HepG2 (cell line): Measurements from ENCODE around the gene ANAPC1. TPM values are rescaled to one million over a fixed set of nuclear protein-coding genes. Genes with fewer than 3 reads are reported as not detected.

Experiments
- BHLHE40 ChIP-seq: IDR thresholded peaks from 2 replicates; pipeline ENCODE4 v1.6.1; 2011; ENCODE audit warnings: low read length, improper control_type of control experiment
- BRCA1 ChIP-seq: sonication (generic); formaldehyde crosslinking; IDR thresholded peaks from 2 replicates; pipeline ENCODE4 v1.4.0; 2020; ENCODE audit warnings: missing genetic modification reagents
- IKZF4 ChIP-seq: sonication (generic); formaldehyde crosslinking; IDR thresholded peaks from 2 replicates; pipeline ENCODE4 v1.5.1; 2020; ENCODE audit warnings: borderline replicate concordance, mild to moderate bottlenecking, low read depth, missing genetic modification reagents; ENCODE audit errors: not compliant biosample characterization
- IRF2 ChIP-seq: IDR thresholded peaks from 2 replicates; pipeline ENCODE4 v1.6.1; 2018; ENCODE audit warnings: missing genetic modification reagents, missing compliant biosample characterization
- MTA3 ChIP-seq: sonication (generic); formaldehyde crosslinking; IDR thresholded peaks from 2 replicates; pipeline ENCODE4 v1.4.0; 2020; ENCODE audit warnings: missing genetic modification reagents
- MXD3 ChIP-seq: IDR thresholded peaks from 2 replicates; pipeline ENCODE4 v1.6.1; 2016; ENCODE audit warnings: mild to moderate bottlenecking, missing biosample characterization, missing genetic modification reagents
- MXI1 ChIP-seq: IDR thresholded peaks from 3 replicates; pipeline ENCODE4 v1.6.1; 2012; ENCODE audit warnings: low read depth, low read length, inconsistent platforms, borderline replicate concordance
- PBX3 ChIP-seq: sonication (generic); formaldehyde crosslinking; IDR thresholded peaks from 2 replicates; pipeline ENCODE4 v1.8.1; 2023; ENCODE audit warnings: missing genetic modification reagents, inconsistent platforms, borderline replicate concordance
- ZBTB33 ChIP-seq: sonication (generic); formaldehyde crosslinking; IDR thresholded peaks from 2 replicates; pipeline ENCODE4 v1.4.0; 2020; ENCODE audit warnings: missing genetic modification reagents
- ZFP1 ChIP-seq: IDR thresholded peaks from 2 replicates; pipeline ENCODE4 v1.6.1; 2016
- ZFP62 ChIP-seq: sonication (generic); formaldehyde crosslinking; IDR thresholded peaks from 2 replicates; pipeline ENCODE4 v1.4.0; 2020; ENCODE audit warnings: missing genetic modification reagents
- ZMYM4 ChIP-seq: sonication (generic); formaldehyde crosslinking; IDR thresholded peaks from 2 replicates; pipeline ENCODE4 v1.8.1; 2023; ENCODE audit warnings: mild to moderate bottlenecking, missing genetic modification reagents
- ZNF501 ChIP-seq: sonication (generic); formaldehyde crosslinking; IDR thresholded peaks from 2 replicates; pipeline ENCODE4 v1.5.1; 2020; ENCODE audit warnings: mild to moderate bottlenecking, moderate library complexity, missing genetic modification reagents
- ZNF546 ChIP-seq: sonication (generic); formaldehyde crosslinking; conservative IDR thresholded peaks from 2 replicates; pipeline ENCODE4 v1.8.1; 2023; ENCODE audit warnings: mild to moderate bottlenecking, missing genetic modification reagents
- ZNF766 ChIP-seq: sonication (generic); formaldehyde crosslinking; IDR thresholded peaks from 2 replicates; pipeline ENCODE4 v1.5.0; 2020; ENCODE audit warnings: missing genetic modification reagents, borderline replicate concordance
- ZNF770 ChIP-seq: sonication (generic); formaldehyde crosslinking; IDR thresholded peaks from 2 replicates; pipeline ENCODE4 v1.5.0; 2020; ENCODE audit warnings: mild to moderate bottlenecking, missing genetic modification reagents
- ZNF883 ChIP-seq: sonication (generic); formaldehyde crosslinking; IDR thresholded peaks from 2 replicates; pipeline ENCODE4 v1.5.1; 2020; ENCODE audit warnings: mild to moderate bottlenecking, missing genetic modification reagents; ENCODE audit errors: not compliant biosample characterization
- polyA plus RNA-seq, 8 experiments: library from polyadenylated mRNA; depleted of rRNA in 3 of 8; stranded (reverse) in 7 of 8; unstranded in 1 of 8; fragments of >200 nt; fragmentation: Illumina TruSeq in 4 of 8; extraction: Trizol in 4 of 8; gene quantifications; 2 replicates each; pipeline versions ENCODE4 v1.2.1 to v1.2.3, GENCODE V29; 2011 to 2016; ENCODE audit warnings: low read depth in 4 of 8, missing spikeins in 1 of 8, mixed read lengths in 1 of 8; ENCODE audit not compliant: insufficient read depth in 1 of 8
- total RNA-seq, 5 experiments: library from RNA; depleted of rRNA; stranded (reverse); fragments of >200 nt; fragmentation: Illumina TruSeq; extraction: Trizol; gene quantifications; 2 replicates each; pipeline ENCODE4 v1.2.3, GENCODE V29; 2016; ENCODE audit warnings: low read depth in 1 of 5
- TF ChIP-seq, protein P1 (sequence below): sonication (generic); formaldehyde crosslinking; IDR thresholded peaks from 2 replicates; pipeline ENCODE4 v1.4.0; 2020; ENCODE audit warnings: mild to moderate bottlenecking, missing genetic modification reagents

ANAPC1 gene
- total and polyA plus RNA-seq, 2 of the 13 experiments (the other 11 are each of a cell fraction or from before 2014, with no cell fraction given) = 50.0 to 89.7 TPM

DNA sequence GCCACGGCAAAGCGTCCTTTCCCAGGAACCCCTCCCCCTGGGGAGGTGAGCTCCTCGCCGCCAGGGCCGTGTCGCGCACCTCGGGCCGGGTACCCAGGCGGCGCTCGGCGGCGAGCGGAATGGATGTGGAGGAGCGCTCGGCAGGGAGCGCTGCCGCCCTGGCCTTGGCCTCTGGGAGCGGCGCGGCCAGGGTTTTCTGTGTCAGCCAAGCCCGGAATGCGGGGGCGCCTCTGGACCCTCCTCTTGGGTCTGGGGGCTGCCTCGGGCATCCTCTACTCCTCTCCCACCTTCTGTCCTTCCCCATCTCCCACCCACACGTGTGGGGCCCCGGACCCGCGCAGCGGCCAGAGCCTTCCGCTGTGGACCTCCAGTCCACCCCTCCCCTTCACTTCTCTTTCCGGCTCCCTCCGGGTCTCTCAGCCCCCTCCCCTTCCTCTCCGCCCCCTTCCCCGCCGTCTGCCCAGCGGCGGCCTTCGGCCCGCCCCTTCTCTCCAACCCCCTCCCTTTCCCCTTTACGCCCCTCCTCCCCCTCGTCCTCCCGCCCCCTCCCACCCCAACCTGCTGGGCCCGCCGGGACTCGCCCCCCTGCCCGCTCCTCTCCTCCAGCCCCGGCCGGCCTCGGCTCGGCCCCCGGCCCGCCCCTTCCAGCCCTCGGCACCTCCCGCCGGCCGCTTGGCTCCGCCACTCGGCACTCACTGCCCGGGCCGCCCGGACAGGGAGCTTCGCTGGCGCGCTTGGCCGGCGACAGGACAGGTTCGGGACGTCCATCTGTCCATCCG, 14.1 kb upstream of the ANAPC1 start, which contains the start of gene MERTK (continued):
- TF ChIP-seq ZNF766 (CRISPR knock-in tag) = peak; percentile 80
- TF ChIP-seq ZMYM4 = peak; percentile 61
- 0 out of 2 replicates have a peak, but pooled peaks have one; percentile 49 for TF ChIP-seq ZFP1 (CRISPR knock-in tag)
- TF ChIP-seq BHLHE40 = no peak
- TF ChIP-seq IKZF4 = peak; percentile 43
- peak; percentile 38; the same call in 1 of the 2 replicates for TF ChIP-seq ZNF770 (CRISPR knock-in tag)
- TF ChIP-seq, protein P1, sequence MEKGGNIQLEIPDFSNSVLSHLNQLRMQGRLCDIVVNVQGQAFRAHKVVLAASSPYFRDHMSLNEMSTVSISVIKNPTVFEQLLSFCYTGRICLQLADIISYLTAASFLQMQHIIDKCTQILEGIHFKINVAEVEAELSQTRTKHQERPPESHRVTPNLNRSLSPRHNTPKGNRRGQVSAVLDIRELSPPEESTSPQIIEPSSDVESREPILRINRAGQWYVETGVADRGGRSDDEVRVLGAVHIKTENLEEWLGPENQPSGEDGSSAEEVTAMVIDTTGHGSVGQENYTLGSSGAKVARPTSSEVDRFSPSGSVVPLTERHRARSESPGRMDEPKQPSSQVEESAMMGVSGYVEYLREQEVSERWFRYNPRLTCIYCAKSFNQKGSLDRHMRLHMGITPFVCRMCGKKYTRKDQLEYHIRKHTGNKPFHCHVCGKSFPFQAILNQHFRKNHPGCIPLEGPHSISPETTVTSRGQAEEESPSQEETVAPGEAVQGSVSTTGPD = no peak
- 0 out of 2 replicates have a peak, but pooled peaks have one; percentile 70 for TF ChIP-seq PBX3 (CRISPR knock-in tag)
- no peak for TF ChIP-seq BRCA1 (CRISPR knock-in tag)
- TF ChIP-seq IRF2 = peak; percentile 85
- peak; percentile 92 for TF ChIP-seq ZNF546 (CRISPR knock-in tag)
- no peak for TF ChIP-seq ZFP62 (CRISPR knock-in tag)
- TF ChIP-seq ZBTB33 (CRISPR knock-in tag) = peak; percentile 35; the same call in 1 of the 2 replicates
- TF ChIP-seq MXI1 = peak; percentile 58; the same call in 2 of the 3 replicates
- peak; percentile 83; the same call in 1 of the 2 replicates for TF ChIP-seq MXD3 (CRISPR knock-in tag)
- peak; percentile 39 for TF ChIP-seq ZNF883 (CRISPR knock-in tag)
- peak; percentile 92 for TF ChIP-seq ZNF501
- TF ChIP-seq MTA3 (CRISPR knock-in tag) = no peak
